ENCODE results near the gene IQCK. TPM values are rescaled to one million over a fixed set of nuclear protein-coding genes. Genes with fewer than 3 reads are reported as not detected.
A peak's percentile ranks its signal among the peaks of the same experiment; 100 is the strongest.
"Not testable (repeated sequence)": the region's sequence is repeated elsewhere in the genome, so short reads cannot be mapped to it uniquely, and the experiment has no call there.

IQCK gene
- total RNA-seq, 1 donor from 2014 or later: 7.3 TPM

DNA sequence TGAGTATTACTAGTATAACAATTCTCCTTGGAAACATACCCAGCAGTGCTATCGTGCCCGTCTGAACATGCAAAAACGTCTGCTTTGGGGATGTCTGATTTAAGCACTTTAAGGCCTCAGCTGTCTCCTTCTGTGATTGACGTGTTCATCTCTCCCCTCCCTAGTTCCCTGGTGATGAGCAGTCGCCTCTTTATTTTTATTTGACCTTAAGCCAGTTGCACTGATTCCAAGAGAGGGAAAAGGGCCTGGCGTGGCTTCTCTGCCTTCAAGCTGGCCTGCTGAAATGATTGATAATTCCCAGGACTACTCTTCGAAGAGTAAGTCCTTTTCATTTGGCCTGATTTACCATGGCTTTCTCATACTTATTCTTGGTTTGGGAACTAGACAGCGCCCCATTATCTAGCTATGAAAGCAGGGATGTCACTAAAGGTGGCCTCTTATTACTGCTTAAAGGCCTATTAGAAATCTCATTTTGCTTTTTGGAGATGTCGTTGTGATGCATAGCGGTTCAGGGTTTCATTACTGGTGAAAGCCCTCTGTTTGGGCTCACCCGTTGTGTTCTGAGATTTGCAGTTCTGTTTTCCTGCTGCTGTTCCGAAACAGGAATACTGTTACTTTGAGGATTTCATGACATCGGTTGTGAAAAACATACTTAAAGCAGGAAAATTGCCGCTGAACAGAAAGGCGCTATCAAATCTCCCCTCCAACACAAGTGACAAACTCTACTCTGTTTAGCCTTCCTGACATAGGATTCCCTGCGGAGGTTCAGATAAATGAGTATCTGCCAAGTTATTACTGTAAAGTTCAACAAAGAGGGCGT is 65.5 kb downstream of the IQCK start:
- intact Hi-C loops (cut with DNase I): no loop called here
- DNase-seq (ENCODE audit: low spot score): no peak

DNA sequence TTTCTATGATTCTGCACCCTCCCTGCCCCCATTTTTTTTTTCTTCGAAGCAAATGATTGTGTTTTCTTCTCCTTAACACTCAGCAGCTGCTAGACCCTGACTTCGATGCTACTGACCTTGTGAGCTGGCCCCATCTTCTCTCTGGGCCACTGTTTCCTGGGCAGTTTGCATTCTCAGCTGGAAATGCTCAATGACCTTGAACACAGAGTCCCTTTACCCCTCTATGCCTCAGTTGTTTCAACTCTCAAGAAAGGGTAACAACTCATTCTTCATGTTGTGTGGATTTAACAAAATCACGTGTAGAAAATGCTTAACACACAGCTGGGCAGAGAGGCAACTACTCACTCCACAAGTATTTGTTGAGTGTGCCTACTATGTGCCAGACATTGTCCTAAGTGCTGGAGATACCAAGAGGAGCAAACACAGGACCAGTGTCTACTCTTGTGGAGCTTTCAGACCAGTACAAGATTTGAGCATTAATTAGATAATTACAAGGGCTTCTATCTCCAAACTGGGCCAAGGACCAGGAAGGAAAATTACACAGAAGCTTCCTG is 66.2 kb downstream of the IQCK start:
- no peak for DNase-seq (ENCODE audit: low spot score)
- intact Hi-C loops (cut with DNase I): no loop called here

DNA sequence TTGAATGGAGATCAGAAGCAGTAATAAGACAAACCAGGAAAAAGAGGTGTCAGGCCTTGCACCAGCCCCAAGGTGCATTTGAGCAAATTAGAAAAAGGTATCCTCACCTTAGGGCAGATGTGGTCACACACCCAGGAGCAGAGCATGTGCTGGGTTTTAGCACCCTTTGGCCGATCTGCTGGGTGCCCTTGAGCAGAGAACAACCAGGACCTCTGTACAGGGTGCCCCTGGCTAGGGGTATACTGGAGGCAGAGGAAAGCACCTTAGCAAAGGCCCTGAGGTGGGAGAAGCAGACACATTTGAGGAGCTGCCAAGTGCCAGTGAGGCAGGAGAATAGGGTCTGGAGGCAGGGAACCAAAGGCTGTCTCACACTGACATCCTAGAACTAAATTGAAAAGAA is 67.0 kb downstream of the IQCK start:
- DNase-seq (ENCODE audit: low spot score): no peak
- intact Hi-C loops (cut with DNase I): no loop called here

DNA sequence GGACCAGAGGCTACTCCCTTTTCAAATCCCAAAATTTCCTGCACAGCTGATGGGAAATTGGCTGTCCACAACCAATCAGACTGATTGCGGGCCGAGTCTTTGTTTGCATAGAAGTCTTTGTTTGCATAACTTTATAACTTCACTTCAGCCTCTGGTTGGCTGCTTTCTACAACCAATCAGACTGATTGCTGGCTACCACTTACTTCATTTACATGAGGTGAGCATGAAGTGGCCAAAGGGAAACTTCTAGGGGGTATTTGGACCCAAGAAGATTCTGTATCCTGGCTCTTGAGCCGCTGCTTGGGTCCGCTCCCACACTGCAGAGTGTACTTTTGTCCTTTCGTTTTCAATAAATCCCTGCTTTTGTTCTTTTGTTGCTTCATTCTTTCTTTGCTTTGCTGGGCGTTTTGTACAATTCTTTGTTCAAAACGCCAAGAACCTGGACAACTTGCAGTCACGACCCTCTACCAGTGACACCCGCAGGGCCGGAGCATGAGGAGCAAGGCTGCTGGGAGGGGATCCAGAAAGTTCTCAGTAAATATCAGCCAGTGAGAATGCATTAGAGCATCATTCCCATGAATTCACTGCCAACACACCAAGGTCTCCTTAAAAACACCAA is 67.5 kb downstream of the IQCK start:
- DNase-seq (ENCODE audit: low spot score): no peak
- intact Hi-C loops (cut with DNase I): no loop called here

DNA sequence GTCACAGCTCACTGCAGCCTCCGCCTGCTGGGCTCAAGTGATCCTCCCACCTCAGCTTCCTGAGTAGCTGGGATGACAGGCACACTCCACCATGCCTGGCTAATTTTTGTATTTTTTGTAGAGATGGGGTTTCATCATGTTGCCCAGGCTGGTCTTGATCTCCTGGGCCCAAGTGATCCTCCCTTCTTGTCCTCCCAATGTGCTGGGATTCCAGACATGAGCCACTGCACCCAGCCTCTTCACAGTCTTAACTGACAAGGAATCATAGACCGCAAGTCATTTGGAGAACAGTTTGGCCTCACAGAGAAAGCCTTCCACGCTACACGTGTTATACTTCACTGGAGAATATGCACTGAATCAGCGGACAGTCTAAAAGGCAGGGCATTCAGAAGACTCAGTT is 83.3 kb downstream of the IQCK start:
- intact Hi-C loops (cut with DNase I): loop anchor here (5.0 kb wide), 1 partner anchor 49 kb away; no protein-coding TSS in a partner anchor
- DNase-seq (ENCODE audit: low spot score): not testable (repeated sequence)

DNA sequence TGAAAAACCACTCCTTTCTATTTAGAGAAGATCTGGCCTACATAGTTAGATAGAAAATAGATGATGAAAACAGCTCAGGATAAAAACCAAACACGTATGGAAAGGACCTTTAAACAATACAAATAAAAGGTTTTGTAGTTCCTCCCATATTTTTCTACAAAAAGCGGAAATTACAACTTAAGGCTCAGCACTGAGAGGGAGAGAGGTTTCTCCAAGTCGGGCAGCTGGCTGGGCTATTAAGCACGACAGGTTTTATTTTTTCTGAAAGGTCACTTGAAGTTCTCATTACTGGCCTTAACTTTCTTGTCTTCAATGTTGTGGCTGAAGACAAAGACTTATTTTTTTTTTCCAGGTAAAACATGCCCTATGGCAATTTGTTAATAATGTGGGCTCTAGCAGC is 83.8 kb downstream of the IQCK start:
- intact Hi-C loops (cut with DNase I): loop anchor here (5.0 kb wide), 1 partner anchor 50 kb away; no protein-coding TSS in a partner anchor
- not testable (repeated sequence) for DNase-seq (ENCODE audit: low spot score)

DNA sequence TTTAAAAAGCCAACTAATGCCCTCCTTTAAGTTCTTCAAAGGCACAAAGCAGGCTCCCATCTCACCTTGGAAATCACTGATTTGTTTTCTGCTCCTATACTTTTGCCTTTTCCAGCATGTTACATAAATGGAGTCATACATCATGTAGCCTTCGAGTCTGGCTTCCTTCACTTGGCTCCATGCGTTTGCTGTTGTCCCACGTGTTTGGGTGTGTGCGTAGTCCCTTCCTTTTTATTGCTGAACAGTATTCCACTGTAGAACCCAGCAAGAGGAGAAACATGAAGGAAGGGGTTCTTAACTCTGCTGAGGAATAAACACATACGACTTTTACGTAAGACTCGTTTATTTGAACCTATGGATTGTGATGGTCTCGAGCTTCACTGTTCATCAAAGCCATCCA is 84.5 kb downstream of the IQCK start:
- DNase-seq (ENCODE audit: low spot score): no peak
- intact Hi-C loops (cut with DNase I): loop anchor here (5.0 kb wide), 1 partner anchor 50 kb away; no protein-coding TSS in a partner anchor

DNA sequence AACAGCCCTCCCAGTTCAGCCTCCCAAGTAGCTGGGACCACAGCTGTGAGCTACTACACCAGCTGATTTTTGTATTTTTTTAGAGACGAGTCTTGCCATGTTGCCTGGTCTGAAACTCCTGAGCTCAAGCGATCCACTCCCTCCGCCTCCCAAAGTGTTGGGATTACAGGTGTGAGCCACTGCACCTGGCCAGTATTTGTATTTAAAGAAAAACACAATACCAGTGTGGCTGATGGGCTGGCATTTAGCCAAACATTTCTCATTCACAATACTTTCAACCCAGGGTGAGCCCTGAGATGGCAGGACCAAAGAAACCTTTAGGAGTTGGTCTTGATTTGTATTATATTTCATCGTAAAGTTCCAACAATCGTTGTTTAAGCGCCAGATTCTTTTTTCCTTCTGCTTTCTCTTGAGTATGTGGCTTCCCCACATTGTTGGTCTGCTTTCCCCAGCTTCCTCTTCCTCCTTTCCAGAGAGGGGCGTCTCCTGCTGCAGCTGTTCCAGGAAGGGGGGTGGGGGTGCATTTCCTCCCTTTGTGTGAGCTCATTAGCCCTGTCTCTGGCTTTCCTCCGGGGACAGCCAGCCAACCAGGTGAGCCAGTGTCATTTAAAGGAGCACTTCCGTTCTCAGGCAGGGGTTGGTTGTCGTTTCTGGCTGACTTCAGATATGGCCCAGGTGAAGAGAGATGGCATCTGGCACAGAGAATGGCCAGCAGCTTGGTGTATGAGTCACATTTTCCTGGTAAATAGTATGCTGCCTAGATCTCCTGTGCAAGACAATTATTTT is 86.7 kb downstream of the IQCK start:
- intact Hi-C loops (cut with DNase I): loop anchor here (5.0 kb wide), 1 partner anchor 52 kb away; no protein-coding TSS in a partner anchor
- DNase-seq (ENCODE audit: low spot score): peak; percentile 88

DNA sequence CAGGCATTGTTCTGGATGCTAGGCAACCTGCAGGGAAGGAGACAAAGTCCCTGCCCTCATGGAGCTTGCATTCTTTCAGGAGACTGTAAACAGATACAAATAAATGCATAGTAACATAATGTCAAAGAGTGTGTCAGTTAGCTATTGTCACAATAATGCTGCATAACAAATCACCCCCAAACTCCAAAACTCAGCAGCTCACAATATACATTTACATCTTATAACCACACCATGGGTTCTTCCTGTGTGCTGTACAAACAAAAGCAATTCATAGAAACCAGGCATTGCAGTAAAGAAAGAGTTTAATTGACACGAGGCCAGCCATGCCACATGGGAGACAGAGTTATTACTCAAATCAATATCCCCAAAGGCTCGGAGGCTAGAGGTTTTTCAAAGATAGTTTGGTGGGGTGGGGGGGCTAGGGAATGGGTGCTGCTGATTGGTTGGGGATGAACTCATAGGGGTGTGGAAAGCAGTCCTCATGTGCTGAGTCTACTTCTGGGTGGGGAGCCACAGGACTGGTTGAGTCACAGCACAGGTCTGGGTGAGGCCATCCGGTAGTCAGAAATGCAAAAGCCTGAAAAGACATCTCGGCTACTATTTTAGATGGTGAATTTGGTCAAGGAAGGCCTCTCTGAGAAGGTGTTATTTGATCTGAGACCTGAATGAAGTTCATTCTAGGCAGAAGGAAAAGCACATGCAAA is 87.5 kb downstream of the IQCK start:
- intact Hi-C loops (cut with DNase I): loop anchor here (2.0 kb wide), 1 partner anchor 71 kb away; no protein-coding TSS in a partner anchor
- no peak for DNase-seq (ENCODE audit: low spot score)

DNA sequence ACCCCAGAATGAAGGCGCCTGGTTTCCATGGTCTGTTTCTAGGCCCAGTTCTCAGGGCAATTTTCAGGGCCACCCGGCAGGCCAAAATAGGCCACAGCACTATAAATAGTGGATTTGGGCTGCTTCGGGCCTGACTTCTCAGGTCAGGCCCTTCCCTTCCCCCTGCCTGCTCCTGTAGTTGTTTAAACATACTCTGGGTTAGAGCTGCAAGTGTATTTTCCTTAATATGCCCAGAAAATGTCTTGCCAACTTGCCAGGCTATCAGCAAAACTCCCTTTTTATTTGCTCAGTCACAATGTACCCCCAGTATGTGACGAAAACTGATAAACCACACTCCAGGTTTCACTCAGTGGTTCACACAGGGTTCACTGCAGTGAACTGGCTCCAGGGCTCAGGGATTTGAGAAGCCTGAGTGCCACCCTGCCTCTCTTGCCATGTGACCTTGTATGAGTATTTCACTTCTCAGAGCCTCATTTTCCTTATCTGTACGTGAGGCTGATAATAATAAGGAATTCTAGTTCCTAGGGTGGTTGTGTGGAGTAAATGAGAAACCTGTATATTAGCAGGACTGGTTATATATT is 90.1 kb downstream of the IQCK start:
- DNase-seq (ENCODE audit: low spot score): no peak
- intact Hi-C loops (cut with DNase I): no loop called here

DNA sequence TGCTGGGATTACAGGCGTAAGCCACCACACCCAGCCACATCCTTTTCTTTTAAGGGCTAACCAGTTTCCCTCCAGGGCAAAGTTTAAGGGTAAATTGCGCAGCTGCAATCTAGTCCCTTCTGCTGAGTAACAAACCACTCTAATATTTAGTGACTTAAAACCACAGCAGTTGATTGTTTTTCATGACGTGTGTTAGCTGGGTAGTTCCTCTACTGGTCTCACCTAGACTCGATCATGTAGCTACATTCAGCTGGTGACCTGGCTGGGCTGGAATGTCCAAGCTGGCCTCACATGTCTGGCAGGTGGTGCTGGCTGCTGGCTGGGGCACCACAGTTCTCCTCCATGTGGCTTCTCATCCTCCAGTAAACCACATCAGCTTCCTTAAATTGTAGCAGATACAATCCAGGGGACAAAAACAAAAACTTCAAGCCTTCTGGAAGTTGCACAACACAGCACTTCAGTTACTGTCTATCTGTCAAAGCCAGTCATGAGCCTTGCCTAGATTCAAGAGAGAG is 91.1 kb downstream of the IQCK start:
- intact Hi-C loops (cut with DNase I): no loop called here
- no peak for DNase-seq (ENCODE audit: low spot score)

DNA sequence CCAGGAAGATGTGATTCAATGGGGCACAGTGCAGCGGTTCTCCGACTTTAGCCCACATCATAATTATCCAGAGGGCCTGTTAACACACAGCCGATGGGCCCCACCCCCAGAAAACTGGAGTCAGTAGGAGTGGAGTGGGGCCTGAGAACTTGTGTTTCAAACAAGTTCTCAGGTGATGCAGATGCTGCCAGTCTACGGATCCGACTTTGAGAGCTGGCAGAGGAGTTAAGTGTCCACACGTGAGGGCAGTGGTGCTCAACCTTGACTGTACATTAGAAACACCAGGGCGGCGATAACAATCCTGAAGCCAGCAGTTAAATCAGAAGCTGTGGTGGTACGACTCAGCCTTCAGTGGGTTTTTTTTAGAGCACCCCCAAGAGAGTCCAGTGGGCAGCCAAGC is 91.6 kb downstream of the IQCK start:
- DNase-seq (ENCODE audit: low spot score): no peak
- intact Hi-C loops (cut with DNase I): no loop called here

DNA sequence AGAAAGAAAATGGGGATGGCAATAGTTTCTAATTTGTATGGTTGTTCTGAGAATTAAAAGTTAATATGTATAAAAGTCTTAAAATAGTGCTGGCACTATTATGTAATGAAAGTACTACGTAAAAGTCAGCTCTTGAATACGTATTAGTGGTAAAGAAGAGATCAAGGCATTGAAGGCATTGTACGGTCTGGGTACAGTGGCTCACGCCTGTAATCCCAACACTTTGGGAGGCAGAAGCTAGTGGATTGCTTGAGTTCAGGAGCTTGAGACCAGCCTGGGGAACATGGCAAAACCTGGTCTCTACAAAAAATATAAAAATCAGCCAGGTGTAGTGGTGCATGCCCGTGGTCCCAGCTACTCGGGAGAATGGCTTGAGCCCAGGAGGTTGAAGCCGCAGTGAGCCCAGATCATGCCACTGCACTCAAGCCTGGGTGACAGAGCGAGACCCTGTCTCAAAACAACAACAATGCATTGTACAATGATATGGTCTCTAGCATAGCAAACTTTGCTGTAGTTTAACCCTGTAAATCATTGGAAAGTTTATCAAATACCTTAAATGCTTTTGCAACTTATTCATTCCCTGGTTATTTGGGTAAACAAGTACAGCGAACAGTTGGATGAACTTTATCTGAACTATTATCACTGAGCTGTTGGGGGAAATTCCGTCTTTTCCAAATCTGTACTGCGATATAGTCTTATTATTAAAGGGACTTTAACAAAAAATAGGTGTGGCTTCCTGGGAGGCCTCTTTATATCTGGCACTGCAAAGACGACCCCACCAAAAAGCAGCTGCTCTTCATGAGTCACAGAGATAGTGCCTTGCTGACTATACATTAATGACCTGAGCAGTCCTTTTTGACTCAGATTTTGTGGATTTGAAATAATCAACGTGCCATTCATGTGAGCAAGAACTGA is 93.0 kb downstream of the IQCK start:
- no peak for DNase-seq (ENCODE audit: low spot score)
- intact Hi-C loops (cut with DNase I): no loop called here

DNA sequence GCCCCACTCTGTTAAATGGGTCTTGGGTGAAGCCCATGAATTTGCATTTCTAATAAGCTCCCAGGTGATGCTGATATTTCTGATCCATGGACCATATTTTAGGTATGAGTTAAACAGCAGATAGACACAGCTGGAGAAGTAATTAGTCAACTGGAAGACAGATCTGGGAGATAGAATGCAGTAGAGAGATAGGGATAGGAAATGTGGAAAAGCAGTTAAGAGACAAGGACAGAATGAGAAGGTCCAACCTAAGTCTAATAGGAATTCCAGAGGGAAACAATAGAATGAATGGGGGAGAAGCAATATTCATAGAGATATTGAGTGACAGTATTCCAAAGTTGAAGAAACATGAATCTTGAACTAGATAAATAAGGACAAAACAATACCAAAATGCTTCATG is 94.9 kb downstream of the IQCK start:
- intact Hi-C loops (cut with DNase I): no loop called here

DNA sequence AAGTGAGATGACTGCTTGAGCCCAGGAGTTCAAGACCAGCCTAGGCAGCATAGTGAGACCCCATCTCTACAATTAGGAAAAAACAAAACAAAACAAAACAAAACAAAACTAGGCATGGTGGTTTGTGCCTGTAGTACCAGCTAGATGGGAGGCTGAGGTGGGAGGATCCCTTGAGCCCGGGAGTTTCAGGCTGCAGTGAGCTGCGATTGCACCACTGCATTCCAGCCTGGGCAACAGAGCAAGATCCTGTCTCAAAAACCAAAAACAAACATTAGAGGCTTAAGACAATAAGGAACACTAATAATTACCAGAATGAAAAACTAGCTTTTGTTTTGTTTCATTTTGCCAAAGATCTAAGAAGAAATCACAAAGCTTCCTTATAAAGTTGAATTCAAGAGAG is 97.3 kb downstream of the IQCK start:
- intact Hi-C loops (cut with DNase I): no loop called here
- DNase-seq (ENCODE audit: low spot score): no peak

More for the DNA sequence above, 94.9 kb downstream of the IQCK start:
- no peak for DNase-seq (ENCODE audit: low spot score)

DNA sequence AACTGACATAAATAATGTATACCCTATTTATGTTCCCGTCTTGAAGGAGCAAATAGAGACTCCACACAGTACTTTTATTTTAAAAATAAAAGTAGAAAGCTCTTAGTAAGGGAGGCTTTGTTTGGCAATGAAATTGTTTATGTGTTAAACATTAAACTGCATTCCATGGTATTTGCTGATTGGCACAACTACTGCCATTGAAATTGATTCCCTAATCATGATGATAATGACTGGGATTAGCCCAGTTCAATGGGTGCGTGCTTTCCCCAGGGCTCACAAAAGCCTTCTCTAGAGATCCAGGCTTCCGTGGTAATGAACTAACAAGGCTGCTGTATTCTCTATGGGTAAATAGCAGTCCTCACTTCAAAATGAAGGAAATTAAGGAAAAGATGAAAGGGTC is 99.1 kb downstream of the IQCK start:
- no peak for DNase-seq (ENCODE audit: low spot score)
- intact Hi-C loops (cut with DNase I): no loop called here

DNA sequence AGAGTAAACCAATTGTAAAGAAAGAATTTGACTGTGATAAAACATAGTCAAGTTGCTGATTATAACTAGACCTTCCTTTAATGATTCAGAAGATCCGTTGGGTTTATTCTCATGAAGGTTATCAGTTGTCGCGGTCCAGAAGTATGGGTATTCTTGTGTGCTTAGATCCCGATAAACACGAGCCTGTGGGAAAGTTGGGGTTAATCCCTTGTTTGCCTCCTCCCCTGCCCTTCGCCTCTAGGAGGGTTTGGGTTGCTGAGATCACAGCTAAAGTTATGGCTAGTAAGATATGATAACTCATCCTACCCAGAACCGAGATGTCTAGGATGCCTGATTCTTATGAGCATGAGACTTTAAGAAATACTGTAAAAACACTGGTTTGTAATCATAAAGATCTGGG is 99.8 kb downstream of the IQCK start:
- DNase-seq (ENCODE audit: low spot score): no peak
- intact Hi-C loops (cut with DNase I): no loop called here

DNA sequence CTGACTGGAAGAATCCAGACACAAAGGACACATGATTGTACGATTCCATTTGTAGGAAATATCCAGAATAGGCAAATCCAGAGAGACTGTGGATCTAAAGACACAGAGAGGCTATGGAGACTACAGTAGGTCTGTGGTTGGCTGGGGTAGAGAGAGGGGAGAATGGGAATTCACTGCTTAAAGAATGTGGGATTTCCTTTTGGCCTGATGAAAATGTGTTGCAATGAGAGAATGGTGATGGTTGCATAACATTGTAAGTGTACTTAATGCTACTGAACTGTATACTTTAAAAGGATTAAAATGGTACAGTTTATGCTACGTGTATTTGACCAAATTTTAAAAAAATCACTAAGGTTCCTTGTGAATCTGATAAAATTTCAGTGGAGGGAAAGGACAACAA is 104.5 kb downstream of the IQCK start:
- intact Hi-C loops (cut with DNase I): no loop called here
- no peak for DNase-seq (ENCODE audit: low spot score)
